Keratinocyte (primary cell): ENCODE data around the gene KANSL1. TPM values are rescaled to one million over a fixed set of nuclear protein-coding genes. Genes with fewer than 3 reads are reported as not detected.

Experiments used
- DNase-seq: peaks from one replicate; pipeline ENCODE4 v3.0.0-alpha.2; 2011; ENCODE audit warnings: low read depth, missing footprints, low spot score
- FAIRE-seq: peaks from 2 replicates; lab custom pipeline; 2011; peaks lifted over from hg19 to GRCh38; lab: Jason Lieb, UNC
- H2AFZ ChIP-seq: 2 replicates; pipeline ENCODE4 v1.6.0; 2012; ENCODE audit warnings: low read length, control low read depth, inconsistent platforms; ENCODE audit not compliant: control insufficient read depth
- H3K27ac ChIP-seq: 2 replicates; pipeline ENCODE4 v1.5.1; 2011; ENCODE audit warnings: low read length; ENCODE audit not compliant: control insufficient read depth, insufficient read depth
- H3K27me3 ChIP-seq: 3 replicates; pipeline ENCODE4 v1.6.0; 2011; ENCODE audit warnings: low read length; ENCODE audit not compliant: control insufficient read depth, insufficient read depth; ENCODE audit errors: extremely low read depth
- H3K36me3 ChIP-seq, 2 experiments: 2 replicates in 1 of 2; 3 replicates in 1 of 2; pipeline ENCODE4 v1.5.1; 2011; ENCODE audit warnings: low read length in 2 of 2, mild to moderate bottlenecking in 1 of 2; ENCODE audit not compliant: control insufficient read depth in 2 of 2, insufficient read depth in 2 of 2; ENCODE audit errors: extremely low read depth in 1 of 2
- H3K4me1 ChIP-seq: 3 replicates; pipeline ENCODE4 v1.5.1; 2011; ENCODE audit warnings: low read length; ENCODE audit not compliant: control insufficient read depth, insufficient read depth; ENCODE audit errors: extremely low read depth
- H3K4me2 ChIP-seq: 3 replicates; pipeline ENCODE4 v1.6.0; 2011; ENCODE audit warnings: low read depth, low read length; ENCODE audit not compliant: control insufficient read depth, insufficient read depth; ENCODE audit errors: extremely low read depth
- H3K4me3 ChIP-seq, 3 experiments: fragments of 200-600 bp in 1 of 3; sonication (generic) in 1 of 3; 2 replicates in 2 of 3; 3 replicates in 1 of 3; pipeline ENCODE4 v1.5.1; 2011 to 2016; ENCODE audit warnings: low read length in 3 of 3, mild to moderate bottlenecking in 3 of 3, control low read depth in 2 of 3, inconsistent platforms in 1 of 3, low read depth in 1 of 3, mixed read lengths in 1 of 3, mixed run types in 1 of 3, moderate library complexity in 1 of 3; ENCODE audit not compliant: control insufficient read depth in 2 of 3, insufficient read depth in 2 of 3; ENCODE audit errors: extremely low read depth in 1 of 3
- H3K79me2 ChIP-seq: 2 replicates; pipeline ENCODE4 v1.6.0; 2012; ENCODE audit warnings: low read length; ENCODE audit not compliant: control insufficient read depth, insufficient read depth
- H3K9ac ChIP-seq: 3 replicates; pipeline ENCODE4 v1.6.0; 2011; ENCODE audit warnings: low read length; ENCODE audit not compliant: control insufficient read depth, insufficient read depth; ENCODE audit errors: extremely low read depth
- H3K9me1 ChIP-seq: 3 replicates; pipeline ENCODE4 v1.6.0; 2011; ENCODE audit warnings: low read length; ENCODE audit not compliant: control insufficient read depth, insufficient read depth; ENCODE audit errors: extremely low read depth
- H3K9me3 ChIP-seq: 2 replicates; pipeline ENCODE4 v1.5.1; 2012; ENCODE audit warnings: low read depth, low read length; ENCODE audit not compliant: control insufficient read depth
- H4K20me1 ChIP-seq: 3 replicates; pipeline ENCODE4 v1.6.0; 2011; ENCODE audit warnings: low read length; ENCODE audit not compliant: control insufficient read depth, insufficient read depth; ENCODE audit errors: extremely low read depth
- EZH2 ChIP-seq: IDR thresholded peaks from one replicate; pipeline ENCODE4 v1.6.1; 2012; ENCODE audit warnings: inconsistent platforms, mild to moderate bottlenecking, low read length, moderate library complexity
- dilution Hi-C: fragments of 300-500 bp; cut with MboI; formaldehyde crosslinking; loops from one replicate; pipeline ENCODE4 v1.7.0; 2020; ENCODE audit warnings: low sequenced_read_pairs; ENCODE audit not compliant: extremely low pct_ligation_motif_present
- polyA plus RNA-seq, 5 experiments: library from polyadenylated mRNA; depleted of rRNA in 3 of 5; stranded (reverse) in 3 of 5; stranded (forward) in 1 of 5; unstranded in 1 of 5; fragments of >200 nt; gene quantifications; 1 replicate in 1 of 5; 2 replicates in 3 of 5; 3 replicates in 1 of 5; pipeline versions ENCODE4 v1.2.1 to v1.2.3, GENCODE V29; 2011 to 2012; ENCODE audit warnings: missing spikeins in 2 of 5, low read depth in 1 of 5, low replicate concordance in 1 of 5
- TF ChIP-seq, protein P1 (sequence below), 3 experiments: IDR thresholded peaks in 1 of 3; conservative IDR thresholded peaks in 1 of 3; optimal IDR thresholded peaks in 1 of 3; 2 replicates in 2 of 3; 3 replicates in 1 of 3; pipeline versions ENCODE3 to v1.5.1; 2011; ENCODE audit warnings: low read length in 3 of 3, mild to moderate bottlenecking in 3 of 3, moderate library complexity in 2 of 3, control low read depth in 1 of 3, inconsistent platforms in 1 of 3; ENCODE audit not compliant: insufficient read depth in 2 of 3; ENCODE audit errors: extremely low read depth in 1 of 3

Gene KANSL1
- polyA plus RNA-seq, 1 donor (not counting 4 experiments of a cell fraction or from before 2014, with no cell fraction given): 17.6 TPM

DNA sequence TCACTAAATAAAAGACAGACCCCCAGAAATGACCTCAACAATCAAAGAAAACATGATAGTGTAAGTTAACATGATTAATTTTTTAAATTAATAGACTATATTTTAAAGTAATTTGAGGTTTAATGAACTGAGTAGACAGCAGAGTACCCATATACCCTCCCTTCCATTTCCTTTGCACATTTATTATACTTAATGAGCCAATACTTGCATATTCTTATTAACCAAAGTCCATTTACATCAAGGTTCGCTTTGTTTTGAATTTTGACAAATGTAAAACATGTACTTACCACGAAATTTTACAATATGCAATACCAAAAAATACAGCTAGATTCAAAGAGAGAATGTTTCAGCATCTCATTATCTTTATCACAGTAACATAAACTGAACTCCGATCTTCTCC lies 72.7 kb downstream of the KANSL1 start:
- TF ChIP-seq EZH2: no peak
- TF ChIP-seq, protein P1, sequence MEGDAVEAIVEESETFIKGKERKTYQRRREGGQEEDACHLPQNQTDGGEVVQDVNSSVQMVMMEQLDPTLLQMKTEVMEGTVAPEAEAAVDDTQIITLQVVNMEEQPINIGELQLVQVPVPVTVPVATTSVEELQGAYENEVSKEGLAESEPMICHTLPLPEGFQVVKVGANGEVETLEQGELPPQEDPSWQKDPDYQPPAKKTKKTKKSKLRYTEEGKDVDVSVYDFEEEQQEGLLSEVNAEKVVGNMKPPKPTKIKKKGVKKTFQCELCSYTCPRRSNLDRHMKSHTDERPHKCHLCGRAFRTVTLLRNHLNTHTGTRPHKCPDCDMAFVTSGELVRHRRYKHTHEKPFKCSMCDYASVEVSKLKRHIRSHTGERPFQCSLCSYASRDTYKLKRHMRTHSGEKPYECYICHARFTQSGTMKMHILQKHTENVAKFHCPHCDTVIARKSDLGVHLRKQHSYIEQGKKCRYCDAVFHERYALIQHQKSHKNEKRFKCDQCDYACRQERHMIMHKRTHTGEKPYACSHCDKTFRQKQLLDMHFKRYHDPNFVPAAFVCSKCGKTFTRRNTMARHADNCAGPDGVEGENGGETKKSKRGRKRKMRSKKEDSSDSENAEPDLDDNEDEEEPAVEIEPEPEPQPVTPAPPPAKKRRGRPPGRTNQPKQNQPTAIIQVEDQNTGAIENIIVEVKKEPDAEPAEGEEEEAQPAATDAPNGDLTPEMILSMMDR (optimal IDR thresholded peaks at IDR 0.05 in 1 of 3, IDR thresholded peaks at IDR 0.05 in 1 of 3, conservative IDR thresholded peaks at IDR 0.05 in 1 of 3; ENCODE audit: extremely low read depth in 1 of 3, insufficient read depth in 2 of 3, low read length in 3 of 3): no peak
- dilution Hi-C loops: loop anchor here (5.0 kb wide), 1 partner anchor 33 kb away; no protein-coding TSS in a partner anchor
- H4K20me1 ChIP-seq: peaks cover 26% of the 10 kb centered on the region
- H3K4me1 ChIP-seq: peaks cover 9% of the 10 kb centered on the region
- H3K36me3 ChIP-seq: peaks cover 0 to 2% of the 10 kb centered on the region in 2 experiments
- no peak overlapping the region for H3K27ac ChIP-seq
- FAIRE-seq: no peak
- no peaks in the 10 kb centered on the region for H3K9me3 ChIP-seq
- no peak for DNase-seq
- peaks cover 89% of the 10 kb centered on the region for H3K79me2 ChIP-seq
- no peak overlapping the region for H3K4me2 ChIP-seq
- no peak overlapping the region for H3K9ac ChIP-seq
- H3K9me1 ChIP-seq: peaks cover 2% of the 10 kb centered on the region
- H3K27me3 ChIP-seq: no peaks in the 10 kb centered on the region
- no peak overlapping the region for H2AFZ ChIP-seq
- no peak overlapping the region for H3K4me3 ChIP-seq

DNA sequence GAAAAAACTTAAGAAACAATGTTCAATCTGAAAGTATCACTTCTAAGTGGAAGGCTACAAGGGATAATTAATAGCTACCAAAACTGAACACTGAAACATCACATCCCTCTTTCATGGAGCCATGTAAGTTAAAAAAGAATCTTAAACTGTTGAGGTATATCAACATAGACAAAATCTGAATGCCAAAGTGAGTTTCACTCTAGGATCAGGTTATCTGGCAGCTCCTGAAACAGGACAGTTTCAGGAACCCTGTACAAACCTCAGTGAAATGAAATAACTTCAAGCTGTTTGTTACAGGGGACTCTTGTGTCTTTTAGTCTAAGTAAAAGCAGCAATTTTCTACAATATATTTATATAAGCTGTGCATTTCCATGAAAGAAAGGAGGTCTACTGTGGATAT lies 73.2 kb downstream of the KANSL1 start:
- TF ChIP-seq, protein P1 (optimal IDR thresholded peaks at IDR 0.05 in 1 of 3, IDR thresholded peaks at IDR 0.05 in 1 of 3, conservative IDR thresholded peaks at IDR 0.05 in 1 of 3; ENCODE audit: extremely low read depth in 1 of 3, insufficient read depth in 2 of 3, low read length in 3 of 3): no peak
- TF ChIP-seq EZH2: no peak
- Histone ChIP-seq H3K4me3 (no peak overlapping the region), H3K9ac (no peak overlapping the region), H3K79me2 (peaks cover 89% of the 10 kb centered on the region), H3K27ac (no peak overlapping the region), H3K9me3 (no peaks in the 10 kb centered on the region), H3K36me3 (peaks cover 0 to 2% of the 10 kb centered on the region in 2 experiments), H2AFZ (no peak overlapping the region), H3K4me2 (no peak overlapping the region), H4K20me1 (peaks cover 22% of the 10 kb centered on the region), H3K9me1 (peaks cover 2% of the 10 kb centered on the region), H3K27me3 (no peaks in the 10 kb centered on the region), H3K4me1 (peaks cover 9% of the 10 kb centered on the region)
- DNase-seq (no peak), FAIRE-seq (no peak)
- dilution Hi-C loops: loop anchor here (5.0 kb wide), 1 partner anchor 33 kb away; no protein-coding TSS in a partner anchor
